Mammary epithelial cell (primary cell): ENCODE results near the gene CDK5.

ENCODE experiments used
- CTCF ChIP-seq, 2 donors: IDR thresholded peaks in 1 of 2; conservative IDR thresholded peaks in 1 of 2; 2 replicates each; pipeline ENCODE4 v1.5.1; 2011 to 2012; ENCODE audit warnings: inconsistent platforms in 2 of 2, low read length in 2 of 2, mild to moderate bottlenecking in 2 of 2, control low read depth in 1 of 2, low read depth in 1 of 2; ENCODE audit not compliant: insufficient read depth in 1 of 2; ENCODE audit errors: extremely low read depth in 1 of 2
- EZH2 ChIP-seq: IDR thresholded peaks from 2 replicates; pipeline ENCODE4 v1.6.1; 2012; ENCODE audit warnings: low read length, inconsistent platforms, borderline replicate concordance

GRCh38 chr7:151035902-151036301 is 21.8 kb downstream of the CDK5 start:
- TF ChIP-seq CTCF (conservative IDR thresholded peaks at IDR 0.05 in 1 of 2, IDR thresholded peaks at IDR 0.05 in 1 of 2; ENCODE audit: extremely low read depth in 1 of 2, insufficient read depth in 1 of 2, low read depth in 1 of 2, low read length in 2 of 2) = no peak
- TF ChIP-seq EZH2 = no peak
